ENCODE measurements around the gene MAOA.

DNA sequence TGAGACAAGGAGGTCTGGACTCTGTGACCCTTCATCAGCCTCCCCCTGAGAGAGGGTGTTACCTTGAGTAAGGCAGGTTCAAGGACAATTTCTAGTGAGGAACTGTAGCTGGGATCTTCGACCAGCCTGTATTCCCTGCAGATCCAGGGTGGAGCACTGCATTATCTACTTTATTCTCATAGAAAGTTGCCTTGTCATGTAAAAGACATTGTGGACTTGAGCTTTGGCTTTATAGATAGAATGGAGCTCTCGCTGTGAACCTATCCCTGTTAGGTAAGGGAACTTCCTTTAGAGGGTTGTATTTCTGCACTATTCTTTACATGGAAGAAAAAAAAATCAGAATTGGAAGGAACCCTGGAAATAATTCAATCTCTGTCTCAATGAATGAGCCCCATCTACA, 91.4 kb downstream of the MAOA start:
- TF ChIP-seq, protein P1, sequence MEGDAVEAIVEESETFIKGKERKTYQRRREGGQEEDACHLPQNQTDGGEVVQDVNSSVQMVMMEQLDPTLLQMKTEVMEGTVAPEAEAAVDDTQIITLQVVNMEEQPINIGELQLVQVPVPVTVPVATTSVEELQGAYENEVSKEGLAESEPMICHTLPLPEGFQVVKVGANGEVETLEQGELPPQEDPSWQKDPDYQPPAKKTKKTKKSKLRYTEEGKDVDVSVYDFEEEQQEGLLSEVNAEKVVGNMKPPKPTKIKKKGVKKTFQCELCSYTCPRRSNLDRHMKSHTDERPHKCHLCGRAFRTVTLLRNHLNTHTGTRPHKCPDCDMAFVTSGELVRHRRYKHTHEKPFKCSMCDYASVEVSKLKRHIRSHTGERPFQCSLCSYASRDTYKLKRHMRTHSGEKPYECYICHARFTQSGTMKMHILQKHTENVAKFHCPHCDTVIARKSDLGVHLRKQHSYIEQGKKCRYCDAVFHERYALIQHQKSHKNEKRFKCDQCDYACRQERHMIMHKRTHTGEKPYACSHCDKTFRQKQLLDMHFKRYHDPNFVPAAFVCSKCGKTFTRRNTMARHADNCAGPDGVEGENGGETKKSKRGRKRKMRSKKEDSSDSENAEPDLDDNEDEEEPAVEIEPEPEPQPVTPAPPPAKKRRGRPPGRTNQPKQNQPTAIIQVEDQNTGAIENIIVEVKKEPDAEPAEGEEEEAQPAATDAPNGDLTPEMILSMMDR (IDR thresholded peaks at IDR 0.05): no peak
- TF ChIP-seq POLR2A (IDR thresholded peaks at IDR 0.05) (no peak), POLR2AphosphoS5 (IDR thresholded peaks at IDR 0.05; ENCODE audit: insufficient read depth in 1 of 2, low read depth in 1 of 2) (no peak)
